H1 (cell line): ENCODE data around the gene WDR11. TPM values are rescaled to one million over a fixed set of nuclear protein-coding genes. Genes with fewer than 3 reads are reported as not detected.
A peak's percentile ranks its signal among the peaks of the same experiment; 100 is the strongest.

ENCODE experiments used
- CTCF ChIA-PET: fragments of 300-600 bp; sonication (Branson Sonifier 250); formaldehyde crosslinking; loops from one replicate; lab custom pipeline; 2021; ENCODE audit not compliant: partially characterized antibody; lab: Charles Lee
- POLR2A ChIA-PET: fragments of 300-600 bp; sonication (Branson Sonifier 250); formaldehyde crosslinking; loops from one replicate; lab custom pipeline; 2021; ENCODE audit warnings: inconsistent platforms; ENCODE audit not compliant: partially characterized antibody; lab: Charles Lee
- DNase-seq, 2 experiments: peaks; one replicate each; pipeline versions ENCODE4 v3.0.0 to v3.0.0-alpha.2; 2010 to 2022; ENCODE audit warnings: low spot score in 2 of 2, low read depth in 1 of 2, mixed read lengths in 1 of 2
- FAIRE-seq: peaks from 2 replicates; lab custom pipeline; 2011; peaks lifted over from hg19 to GRCh38; lab: Jason Lieb, UNC
- H2AFZ ChIP-seq: 2 replicates; pipeline ENCODE4 v1.8.1; 2012; ENCODE audit warnings: low read length, inconsistent platforms
- H2AK5ac ChIP-seq: 2 replicates; pipeline ENCODE4 v1.6.1; 2013; ENCODE audit warnings: low read depth, low read length
- H2BK120ac ChIP-seq: replicated peaks from 2 replicates; pipeline ENCODE3; 2013; ENCODE audit warnings: low read depth, low read length, inconsistent platforms
- H2BK12ac ChIP-seq: 2 replicates; pipeline ENCODE4 v1.6.1; 2013; ENCODE audit warnings: low read depth, low read length
- H2BK15ac ChIP-seq: 2 replicates; pipeline ENCODE4 v1.6.1; 2013; ENCODE audit warnings: low read length
- H2BK20ac ChIP-seq: 2 replicates; pipeline ENCODE4 v1.6.1; 2013; ENCODE audit warnings: low read length
- H2BK5ac ChIP-seq: 2 replicates; pipeline ENCODE4 v1.6.1; 2013; ENCODE audit warnings: low read depth, low read length
- H3K14ac ChIP-seq: 2 replicates; pipeline ENCODE4 v1.6.1; 2013; ENCODE audit warnings: inconsistent platforms; ENCODE audit not compliant: insufficient read length
- H3K18ac ChIP-seq: 2 replicates; pipeline ENCODE4 v1.6.1; 2013; ENCODE audit warnings: low read length; ENCODE audit errors: extremely low read depth
- H3K23ac ChIP-seq: 2 replicates; pipeline ENCODE4 v1.6.1; 2013; ENCODE audit warnings: inconsistent platforms; ENCODE audit not compliant: insufficient read length
- H3K23me2 ChIP-seq: 2 replicates; pipeline ENCODE4 v1.6.1; 2013; ENCODE audit warnings: low read depth, low read length
- H3K27ac ChIP-seq: 2 replicates; pipeline ENCODE4 v1.6.1; 2011; ENCODE audit warnings: low read depth, low read length, inconsistent platforms
- H3K27me3 ChIP-seq, 4 experiments: replicated peaks in 1 of 4; 1 replicate in 1 of 4; 2 replicates in 3 of 4; pipeline versions ENCODE4 v1.6.1 to v1.8.1; 2011 to 2013; ENCODE audit warnings: low read length in 3 of 4, mild to moderate bottlenecking in 3 of 4, inconsistent platforms in 2 of 4, mixed read lengths in 2 of 4, moderate library complexity in 1 of 4; ENCODE audit not compliant: control insufficient read depth in 3 of 4, insufficient read depth in 3 of 4; ENCODE audit errors: extremely low read depth in 1 of 4
- H3K36me3 ChIP-seq, 4 experiments: 2 replicates each; pipeline versions ENCODE4 v1.6.1 to v1.8.1; 2011 to 2013; ENCODE audit warnings: mild to moderate bottlenecking in 4 of 4, low read length in 3 of 4, moderate library complexity in 2 of 4, control low read depth in 1 of 4, inconsistent platforms in 1 of 4; ENCODE audit not compliant: insufficient read depth in 4 of 4, control insufficient read depth in 2 of 4
- H3K4ac ChIP-seq: replicated peaks from 2 replicates; pipeline ENCODE3; 2013; ENCODE audit warnings: low read length, low read depth, mixed read lengths, inconsistent platforms; ENCODE audit not compliant: insufficient read length
- H3K4me1 ChIP-seq, 4 experiments: replicated peaks in 1 of 4; 1 replicate in 1 of 4; 2 replicates in 3 of 4; pipeline versions ENCODE4 v1.6.1 to v1.8.1; 2011 to 2013; ENCODE audit warnings: low read length in 3 of 4, inconsistent platforms in 2 of 4, mixed read lengths in 1 of 4; ENCODE audit not compliant: insufficient read depth in 4 of 4, control insufficient read depth in 3 of 4
- H3K4me2 ChIP-seq, 2 experiments: 2 replicates each; pipeline versions ENCODE4 v1.6.1 to v1.8.1; 2011 to 2013; ENCODE audit warnings: low read depth in 2 of 2, low read length in 2 of 2, control low read depth in 1 of 2, inconsistent platforms in 1 of 2, mild to moderate bottlenecking in 1 of 2; ENCODE audit not compliant: insufficient read depth in 1 of 2
- H3K4me3 ChIP-seq, 4 experiments: fragments of 200-600, 300-600 bp in 1 of 4; sonication (generic), shearing (Covaris generic), sonication (Bioruptor Twin) in 1 of 4; 2 replicates each; pipeline versions ENCODE4 v1.5.1 to v1.8.1; 2011 to 2016; ENCODE audit warnings: low read length in 4 of 4, low read depth in 3 of 4, control low read depth in 2 of 4, inconsistent platforms in 2 of 4, mild to moderate bottlenecking in 2 of 4, mixed read lengths in 1 of 4, moderate library complexity in 1 of 4; ENCODE audit not compliant: insufficient read depth in 2 of 4; ENCODE audit errors: extremely low read depth in 1 of 4
- H3K56ac ChIP-seq: replicated peaks from 2 replicates; pipeline ENCODE3; 2013; ENCODE audit warnings: low read depth, mild to moderate bottlenecking, mixed read lengths, low read length, inconsistent platforms; ENCODE audit not compliant: insufficient read length
- H3K79me1 ChIP-seq: 2 replicates; pipeline ENCODE4 v1.6.1; 2013; ENCODE audit warnings: low read depth, low read length, control low read depth
- H3K79me2 ChIP-seq, 2 experiments: 2 replicates each; pipeline versions ENCODE4 v1.6.1 to v1.8.1; 2012 to 2013; ENCODE audit warnings: low read length in 2 of 2, mild to moderate bottlenecking in 2 of 2, inconsistent platforms in 1 of 2; ENCODE audit not compliant: insufficient read depth in 2 of 2, control insufficient read depth in 1 of 2
- H3K9ac ChIP-seq, 4 experiments: replicated peaks in 1 of 4; 1 replicate in 1 of 4; 2 replicates in 3 of 4; pipeline versions ENCODE4 v1.6.1 to v1.8.1; 2011 to 2013; ENCODE audit warnings: low read depth in 3 of 4, low read length in 3 of 4, control low read depth in 2 of 4, mild to moderate bottlenecking in 2 of 4, moderate library complexity in 2 of 4, inconsistent platforms in 1 of 4; ENCODE audit errors: extremely low read depth in 1 of 4
- H3K9me3 ChIP-seq, 2 experiments: 2 replicates each; pipeline versions ENCODE4 v1.6.1 to v1.8.1; 2012 to 2013; ENCODE audit warnings: mild to moderate bottlenecking in 2 of 2, moderate library complexity in 2 of 2, control low read depth in 1 of 2, inconsistent platforms in 1 of 2, low read depth in 1 of 2, low read length in 1 of 2, mixed read lengths in 1 of 2; ENCODE audit not compliant: insufficient read depth in 2 of 2
- H4K20me1 ChIP-seq, 2 experiments: replicated peaks in 1 of 2; 2 replicates each; pipeline versions ENCODE3 to v1.8.1; 2011 to 2013; ENCODE audit warnings: inconsistent platforms in 2 of 2, low read length in 2 of 2, mild to moderate bottlenecking in 1 of 2; ENCODE audit not compliant: insufficient read depth in 2 of 2, control insufficient read depth in 1 of 2
- H4K5ac ChIP-seq: 2 replicates; pipeline ENCODE4 v1.6.1; 2013; ENCODE audit warnings: low read length, low read depth, mixed read lengths, inconsistent platforms; ENCODE audit not compliant: insufficient read length
- H4K8ac ChIP-seq: 2 replicates; pipeline ENCODE4 v1.8.0; 2013; ENCODE audit warnings: mild to moderate bottlenecking, moderate library complexity, low read length, inconsistent platforms; ENCODE audit not compliant: insufficient read depth; ENCODE audit errors: extremely low read depth
- H4K91ac ChIP-seq: replicated peaks from 2 replicates; pipeline ENCODE3; 2013; ENCODE audit warnings: low read length, mixed read lengths, inconsistent platforms; ENCODE audit not compliant: insufficient read length
- ASH2L ChIP-seq: fragments of 200-600, 300-600 bp; sonication (generic); IDR thresholded peaks from one replicate; pipeline ENCODE4 v1.7.1; 2017; ENCODE audit warnings: low read length
- ATF3 ChIP-seq: IDR thresholded peaks from 2 replicates; pipeline ENCODE4 v1.6.1; 2011; ENCODE audit warnings: low read depth, mild to moderate bottlenecking, low read length; ENCODE audit not compliant: insufficient read depth
- BCL11A ChIP-seq, 2 experiments: IDR thresholded peaks; one replicate each; pipeline ENCODE4 v1.6.1; 2011; ENCODE audit warnings: low read depth in 2 of 2, low read length in 2 of 2, mild to moderate bottlenecking in 2 of 2
- EGR1 ChIP-seq: IDR thresholded peaks from 2 replicates; pipeline ENCODE4 v1.6.1; 2011; ENCODE audit warnings: low read depth, low read length, borderline replicate concordance
- EZH2 ChIP-seq: fragments of 200-600 bp; sonication (generic); IDR thresholded peaks from 2 replicates; pipeline ENCODE4 v1.7.1; 2012; ENCODE audit warnings: low read depth, mild to moderate bottlenecking, moderate library complexity, low read length, inconsistent platforms; ENCODE audit not compliant: severe bottlenecking
- NRF1 ChIP-seq: IDR thresholded peaks from 2 replicates; pipeline ENCODE4 v1.6.1; 2011; ENCODE audit warnings: mild to moderate bottlenecking, low read depth, low read length, improper control_type of control experiment
- POLR2AphosphoS5 ChIP-seq: IDR thresholded peaks from 2 replicates; pipeline ENCODE4 v1.6.1; 2011; ENCODE audit warnings: low read depth, low read length
- POU5F1 ChIP-seq: IDR thresholded peaks from 2 replicates; pipeline ENCODE4 v1.6.1; 2011; ENCODE audit warnings: low read depth, mild to moderate bottlenecking, low read length, moderate library complexity
- RXRA ChIP-seq: IDR thresholded peaks from 2 replicates; pipeline ENCODE4 v1.6.1; 2011; ENCODE audit warnings: low read depth, mild to moderate bottlenecking, low read length, moderate library complexity; ENCODE audit not compliant: insufficient read depth
- SAP30 ChIP-seq: fragments of 300-600 bp; sonication (generic); IDR thresholded peaks from 2 replicates; pipeline ENCODE4 v1.7.1; 2012; ENCODE audit warnings: low read length, moderate library complexity, mild to moderate bottlenecking, inconsistent platforms; ENCODE audit not compliant: insufficient read depth, insufficient replicate concordance
- TEAD4 ChIP-seq: IDR thresholded peaks from 2 replicates; pipeline ENCODE4 v1.6.1; 2012; ENCODE audit warnings: low read depth, low read length, inconsistent platforms, mixed read lengths
- YY1 ChIP-seq: IDR thresholded peaks from 2 replicates; pipeline ENCODE4 v1.6.1; 2011; ENCODE audit warnings: low read depth, mild to moderate bottlenecking, low read length
- ZNF274 ChIP-seq: IDR thresholded peaks from 2 replicates; pipeline ENCODE4 v1.7.0; 2012; ENCODE audit warnings: low read length, borderline replicate concordance; ENCODE audit errors: extremely low read depth
- WGBS, 2 experiments: shearing (Covaris generic) in 1 of 2; methylation state at CpG; one replicate each; pipeline versions ENCODE4 v1.1.6 to v1.1.7; 2013 to 2015; ENCODE audit warnings: low lambda C conversion rate in 2 of 2, mixed read lengths in 2 of 2, inconsistent platforms in 1 of 2, low coverage in 1 of 2, missing lambda C conversion rate in 1 of 2; ENCODE audit not compliant: insufficient replicate concordance in 2 of 2, insufficient coverage in 1 of 2, insufficient read length in 1 of 2; ENCODE audit errors: extremely low coverage in 1 of 2, missing lambda C conversion rate in 1 of 2; 5-methylcytosine and 5-hydroxymethylcytosine counted together
- polyA plus RNA-seq, 7 experiments: library from polyadenylated mRNA; depleted of rRNA in 3 of 7; stranded (reverse) in 5 of 7; unstranded in 2 of 7; fragments of >200 nt in 5 of 7; fragments of 200-250 nt in 2 of 7; gene quantifications; 1 replicate in 5 of 7; 2 replicates in 1 of 7; 4 replicates in 1 of 7; pipeline versions ENCODE4 v1.2.1 to v1.2.3, GENCODE V29; 2011 to 2013; ENCODE audit warnings: missing spikeins in 2 of 7, mixed read lengths in 2 of 7
- total RNA-seq: library from RNA; stranded (reverse); fragmentation: NEBNext Ultra II Directional; extraction: Animal tissue kit (Norgen Biotek cat#: 25700); gene quantifications from 2 replicates; pipeline ENCODE4 v1.2.1, GENCODE V29; 2021

WDR11 gene
- total and polyA plus RNA-seq, 2 of the 8 experiments (the other 6 are each of a cell fraction or from before 2014, with no cell fraction given): 39.7 to 41.9 TPM

GRCh38 chr10:120806081-120806480, 45.1 kb upstream of the WDR11 start:
- 94% methylated on average over 2 of the region's 2 CpGs; no CpG with 5 or more reads in 1 of the 2 experiments for WGBS, 2 experiments

More at GRCh38 chr10:120806081-120806480, 45.1 kb upstream of the WDR11 start:
- Histone ChIP-seq H3K14ac (no peak overlapping the region), H4K91ac (no peak overlapping the region), H3K9ac (no peak overlapping the region), H3K4me2 (no peak overlapping the region), H3K79me2 (no peaks in the 10 kb centered on the region), H3K27me3 (peaks cover 0 to 1% (median 0%) of the 10 kb centered on the region in 4 experiments; a peak in 1 of 7 replicates), H3K79me1 (no peaks in the 10 kb centered on the region), H2BK15ac (no peak overlapping the region), H4K5ac (no peak overlapping the region), H3K4ac (no peak overlapping the region), H3K4me3 (no peak overlapping the region), H2BK20ac (0 out of 2 replicates have a peak overlapping the region, but pooled peaks have one; percentile 66), H2AK5ac (no peak overlapping the region), H2AFZ (no peak overlapping the region), H2BK12ac (no peak overlapping the region), H3K18ac (no peak overlapping the region), H4K8ac (no peak overlapping the region), H4K20me1 (no peaks in the 10 kb centered on the region), H3K4me1 (peaks cover 0 to 7% (median 3%) of the 10 kb centered on the region in 4 experiments; a peak in 2 of 7 replicates), H3K23ac (no peak overlapping the region), H3K56ac (no peak overlapping the region), H2BK5ac (no peak overlapping the region), H2BK120ac (no peak overlapping the region), H3K27ac (no peak overlapping the region), H3K9me3 (no peaks in the 10 kb centered on the region), H3K36me3 (no peaks in the 10 kb centered on the region), H3K23me2 (no peaks in the 10 kb centered on the region)
- DNase-seq (no peak), FAIRE-seq (no peak)
- CTCF ChIA-PET: interaction anchor here (0.7 to 3.4 kb wide), 6 partner anchors 8 to 438 kb away, joined by 3 to 12 read pairs (median 4); no protein-coding TSS in a partner anchor
- TF ChIP-seq TEAD4 (no peak), ZNF274 (no peak), YY1 (no peak), POLR2AphosphoS5 (no peak), SAP30 (no peak), ATF3 (no peak), EGR1 (no peak), RXRA (no peak), POU5F1 (no peak), NRF1 (no peak), BCL11A (IDR thresholded peaks at IDR 0.05; ENCODE audit: low read depth in 2 of 2, low read length in 2 of 2) (no peak), ASH2L (no peak), EZH2 (no peak)
- POLR2A ChIA-PET: interaction anchor here (1.1 kb wide), 1 partner anchor 54 kb away, joined by 3 read pairs; no protein-coding TSS in a partner anchor
